ENCODE data around the gene SYNJ1.
"Not testable (repeated sequence)": the region's sequence is repeated elsewhere in the genome, so short reads cannot be mapped to it uniquely, and the experiment has no call there.

The SYNJ1 gene

DNA sequence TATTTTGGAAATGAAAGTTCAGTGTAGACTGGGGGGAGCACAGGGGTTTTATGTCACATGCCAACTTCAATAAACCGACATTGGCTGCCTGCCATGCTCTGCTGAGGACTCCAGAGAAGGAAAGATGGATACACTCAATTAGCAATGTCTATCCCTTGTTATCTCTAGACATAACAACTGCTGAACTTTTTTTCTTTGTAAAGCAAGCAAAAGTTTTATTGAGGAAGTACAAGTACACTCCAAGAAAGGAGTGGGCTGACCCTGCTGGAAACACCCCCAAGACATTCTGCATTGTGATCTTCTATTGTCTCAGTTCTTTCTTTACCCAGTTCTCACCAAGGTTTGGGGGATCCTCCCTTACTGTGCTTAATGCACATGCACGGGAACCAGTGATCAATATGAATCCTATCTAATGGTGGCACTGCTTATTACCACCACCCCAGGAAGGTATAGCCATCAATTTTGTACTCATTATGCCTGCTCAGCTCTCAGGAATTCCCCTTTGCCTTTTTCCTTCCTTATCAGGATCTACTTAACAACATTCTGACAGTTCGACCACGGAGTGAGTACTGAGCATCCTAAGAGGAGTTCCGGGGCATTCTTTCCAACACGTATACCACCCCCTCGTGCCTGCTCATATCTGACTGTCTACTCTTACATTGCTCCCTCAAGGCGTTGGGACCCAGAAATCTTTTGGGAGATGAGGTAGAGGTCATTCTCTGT, 28.7 kb downstream of the SYNJ1 start:
- H3K4me3 ChIP-seq (ENCODE audit: low read length) = no peak overlapping the region
- no peak for DNase-seq (ENCODE audit: low read depth)
- TF ChIP-seq, protein P1, sequence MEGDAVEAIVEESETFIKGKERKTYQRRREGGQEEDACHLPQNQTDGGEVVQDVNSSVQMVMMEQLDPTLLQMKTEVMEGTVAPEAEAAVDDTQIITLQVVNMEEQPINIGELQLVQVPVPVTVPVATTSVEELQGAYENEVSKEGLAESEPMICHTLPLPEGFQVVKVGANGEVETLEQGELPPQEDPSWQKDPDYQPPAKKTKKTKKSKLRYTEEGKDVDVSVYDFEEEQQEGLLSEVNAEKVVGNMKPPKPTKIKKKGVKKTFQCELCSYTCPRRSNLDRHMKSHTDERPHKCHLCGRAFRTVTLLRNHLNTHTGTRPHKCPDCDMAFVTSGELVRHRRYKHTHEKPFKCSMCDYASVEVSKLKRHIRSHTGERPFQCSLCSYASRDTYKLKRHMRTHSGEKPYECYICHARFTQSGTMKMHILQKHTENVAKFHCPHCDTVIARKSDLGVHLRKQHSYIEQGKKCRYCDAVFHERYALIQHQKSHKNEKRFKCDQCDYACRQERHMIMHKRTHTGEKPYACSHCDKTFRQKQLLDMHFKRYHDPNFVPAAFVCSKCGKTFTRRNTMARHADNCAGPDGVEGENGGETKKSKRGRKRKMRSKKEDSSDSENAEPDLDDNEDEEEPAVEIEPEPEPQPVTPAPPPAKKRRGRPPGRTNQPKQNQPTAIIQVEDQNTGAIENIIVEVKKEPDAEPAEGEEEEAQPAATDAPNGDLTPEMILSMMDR (IDR thresholded peaks at IDR 0.05; ENCODE audit: insufficient read depth, low read depth, low read length, missing control alignments) = no peak

DNA sequence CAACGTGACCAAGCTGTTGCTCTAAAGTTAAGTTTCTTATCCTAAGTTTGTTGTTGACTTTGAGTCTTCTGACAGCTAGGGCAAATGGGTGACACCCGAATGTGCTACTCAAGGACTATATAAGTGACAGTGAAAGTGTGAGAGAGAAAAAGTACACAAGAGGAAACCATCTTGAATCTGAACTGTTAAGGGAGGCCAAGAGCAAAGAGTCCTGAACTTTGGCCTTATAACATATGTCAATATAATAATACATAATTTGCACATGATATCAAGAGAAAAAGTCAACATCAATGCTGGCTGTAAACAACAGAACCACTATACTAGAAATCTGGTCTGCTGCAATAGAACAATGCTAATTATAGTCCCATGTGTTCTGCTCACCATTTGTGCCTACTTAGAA, 29.5 kb downstream of the SYNJ1 start:
- DNase-seq (ENCODE audit: low read depth) = no peak
- no peak overlapping the region for H3K4me3 ChIP-seq (ENCODE audit: low read length)
- TF ChIP-seq, protein P1 (IDR thresholded peaks at IDR 0.05; ENCODE audit: insufficient read depth, low read depth, low read length, missing control alignments) = no peak

DNA sequence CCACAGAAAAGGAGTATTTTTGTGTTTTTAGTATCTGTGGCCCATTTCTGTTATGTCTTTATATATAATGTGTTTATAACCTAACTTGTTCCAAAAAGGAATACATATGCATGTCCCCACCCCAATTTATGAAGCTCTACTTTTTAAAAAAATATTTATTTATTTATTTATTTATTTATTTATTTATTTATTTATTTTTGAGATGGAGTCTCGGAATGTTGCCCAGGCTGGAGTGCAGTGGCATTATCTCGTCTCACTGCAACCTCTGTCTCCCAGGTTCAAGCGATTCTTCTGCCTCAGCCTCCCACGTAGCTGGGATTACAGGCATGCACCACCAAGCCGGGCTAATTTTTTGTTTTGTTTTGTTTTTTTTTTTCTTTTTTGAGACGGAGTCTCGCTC, 32.3 kb downstream of the SYNJ1 start:
- not testable (repeated sequence) for DNase-seq (ENCODE audit: low read depth); H3K4me3 ChIP-seq (ENCODE audit: low read length)

DNA sequence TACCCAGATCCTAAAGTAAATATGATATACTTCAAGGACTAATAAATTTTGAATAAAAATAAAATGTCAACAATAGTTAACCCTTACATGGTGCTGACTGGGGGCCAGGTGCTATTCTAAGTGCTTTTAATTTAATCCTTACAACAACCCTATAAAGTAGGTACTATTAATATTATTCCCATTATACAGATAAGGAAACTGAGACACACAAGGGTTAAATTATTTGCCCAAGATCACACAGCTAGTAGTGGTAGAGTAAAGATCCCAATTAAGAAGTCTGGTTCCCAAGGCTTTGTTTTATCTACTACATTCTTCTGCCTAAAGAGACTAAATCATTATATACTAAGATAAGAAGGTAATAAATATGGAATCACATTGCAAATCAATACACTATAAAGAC, 34.2 kb downstream of the SYNJ1 start:
- no peak overlapping the region for H3K4me3 ChIP-seq (ENCODE audit: low read length)
- TF ChIP-seq, protein P1 (IDR thresholded peaks at IDR 0.05; ENCODE audit: insufficient read depth, low read depth, low read length, missing control alignments) = no peak

DNA sequence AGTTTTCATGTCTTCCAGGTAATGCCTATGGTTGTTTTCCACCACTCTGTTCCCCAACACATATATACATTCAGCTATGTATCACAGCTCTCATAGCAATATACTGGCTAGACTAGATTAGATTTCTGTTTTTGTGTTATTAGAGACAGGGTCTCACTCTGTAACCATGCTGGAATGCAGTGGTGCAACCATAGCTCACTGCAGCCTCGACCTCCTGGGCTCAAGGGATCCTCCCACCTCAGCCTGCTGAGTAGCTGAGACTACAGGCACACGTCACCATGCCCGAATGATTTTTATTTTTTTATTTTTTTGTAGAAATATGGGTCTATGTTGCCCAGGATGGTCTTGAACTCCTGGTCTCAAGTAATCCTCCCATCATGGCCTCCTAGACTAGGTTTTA, 37.7 kb downstream of the SYNJ1 start:
- TF ChIP-seq, protein P1 (IDR thresholded peaks at IDR 0.05; ENCODE audit: insufficient read depth, low read depth, low read length, missing control alignments) = no peak
- no peak overlapping the region for H3K4me3 ChIP-seq (ENCODE audit: low read length)

More for the DNA sequence above, 34.2 kb downstream of the SYNJ1 start:
- DNase-seq (ENCODE audit: low read depth) = no peak

DNA sequence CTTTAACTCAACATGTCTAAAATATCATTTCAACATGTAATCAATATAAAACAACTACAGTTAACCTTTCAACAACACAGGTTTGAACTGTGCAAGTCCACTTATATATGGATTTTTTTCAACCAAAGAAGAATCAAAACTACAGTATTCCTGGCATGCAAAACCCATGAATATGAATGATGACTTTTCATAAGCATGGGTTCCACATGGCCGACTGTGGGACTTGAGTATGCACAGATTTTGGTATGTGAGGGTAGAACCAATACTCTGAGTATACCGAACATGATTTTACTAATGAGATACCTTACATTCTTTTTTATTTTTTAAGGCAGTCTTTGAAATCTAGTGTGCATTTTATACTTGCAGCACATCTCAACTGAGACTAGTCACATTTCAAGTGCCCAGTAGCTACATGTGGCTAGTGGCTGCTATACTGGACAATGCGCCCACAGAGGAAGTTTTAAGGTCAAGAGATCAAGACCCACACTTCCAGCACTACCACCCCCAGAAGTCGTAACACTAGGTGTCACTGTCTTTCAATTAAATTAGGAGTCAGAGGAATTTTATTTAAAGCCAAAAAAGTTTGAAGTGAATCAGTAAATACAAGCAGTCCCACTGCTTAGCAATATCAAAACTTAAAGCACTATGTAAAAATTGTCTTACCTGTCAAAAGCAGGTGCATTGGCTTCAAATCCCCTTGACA, 40.0 kb downstream of the SYNJ1 start:
- TF ChIP-seq, protein P1 (IDR thresholded peaks at IDR 0.05; ENCODE audit: insufficient read depth, low read depth, low read length, missing control alignments) = no peak
- no peak for DNase-seq (ENCODE audit: low read depth)
- no peak overlapping the region for H3K4me3 ChIP-seq (ENCODE audit: low read length)

More for the DNA sequence above, 37.7 kb downstream of the SYNJ1 start:
- DNase-seq (ENCODE audit: low read depth) = no peak

DNA sequence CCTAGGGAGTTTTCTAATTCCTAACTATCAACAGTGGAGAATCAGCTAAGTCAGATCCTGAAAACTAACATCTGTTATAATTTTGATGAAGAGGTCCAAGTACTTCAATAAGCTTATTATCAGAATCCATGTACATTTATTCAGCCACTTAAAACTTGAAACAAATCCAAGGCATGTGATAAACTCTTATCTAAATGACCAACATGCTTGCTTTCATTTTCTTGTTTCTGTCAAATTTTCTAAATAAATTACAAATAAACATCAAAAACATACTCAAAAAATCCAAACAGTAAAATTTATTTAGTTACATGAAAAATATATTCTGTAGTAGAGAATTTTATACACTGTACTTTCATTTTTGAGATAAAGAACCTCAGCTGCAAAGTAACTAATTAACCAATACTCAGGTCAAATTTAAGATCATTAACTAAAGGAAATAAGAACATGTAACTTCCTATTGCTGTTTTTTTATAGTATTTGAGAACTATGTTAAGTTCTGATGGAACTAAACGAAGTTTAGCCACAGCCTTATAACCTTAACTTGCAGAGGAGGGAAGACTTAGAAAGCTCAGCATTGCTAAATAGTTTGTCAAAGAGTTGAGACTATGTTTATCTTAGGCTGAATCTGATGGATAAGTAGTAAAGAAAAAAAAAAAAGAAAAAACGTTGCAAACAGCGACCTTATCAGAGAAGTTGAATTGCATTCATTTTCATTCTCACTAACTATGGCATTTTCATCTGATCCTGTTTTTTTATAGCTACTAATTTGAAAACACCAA, 44.9 kb downstream of the SYNJ1 start:
- TF ChIP-seq, protein P1 (IDR thresholded peaks at IDR 0.05; ENCODE audit: insufficient read depth, low read depth, low read length, missing control alignments) = no peak
- no peak overlapping the region for H3K4me3 ChIP-seq (ENCODE audit: low read length)
- DNase-seq (ENCODE audit: low read depth) = no peak
